ENCODE data around the gene PDE4B.

DNA sequence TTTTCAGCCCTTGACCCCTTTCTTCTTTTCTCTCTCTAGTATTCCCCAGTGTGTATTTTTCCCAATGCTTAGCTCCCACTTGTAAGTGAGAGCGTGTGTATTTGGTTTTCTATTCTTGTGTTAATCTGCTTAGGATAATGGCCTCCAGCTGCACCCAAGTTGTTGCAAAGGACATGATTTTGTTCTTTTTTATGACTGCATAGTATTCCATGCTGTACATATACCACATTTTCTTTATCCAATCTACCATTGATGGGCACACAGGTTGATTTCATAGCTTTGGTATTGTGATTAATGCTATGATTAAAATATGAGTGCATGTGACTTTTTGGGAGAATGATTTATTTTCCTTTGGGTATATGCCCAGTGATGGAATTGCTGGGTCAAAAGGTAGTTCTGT lies 104.8 kb downstream of the PDE4B start:
- no peak for TF ChIP-seq CTCF (IDR thresholded peaks at IDR 0.05)
- TF ChIP-seq POLR2AphosphoS5 (IDR thresholded peaks at IDR 0.05): no peak
- TF ChIP-seq POLR2A (IDR thresholded peaks at IDR 0.05; ENCODE audit: low read depth): no peak
- TF ChIP-seq EP300 (IDR thresholded peaks at IDR 0.05): no peak

All from esophagus muscularis mucosa (tissue), 4 donors.